Stimulated activated CD8-positive, alpha-beta memory T cell treated with anti-CD3 and anti-CD28 coated beads, Interleukin-7, amount 100 ng/mL, for 4 hours (primary cell): ENCODE results near the gene IGFBP5.

Experiments
- DNase-seq, 2 donors: peaks; one replicate each; pipeline ENCODE4 v3.0.0-alpha.2; 2020; ENCODE audit warnings: low read depth in 2 of 2

IGFBP5 gene

GRCh38 chr2:216714376-216714775, 19.0 kb upstream of the IGFBP5 start:
- DNase-seq = no peak

GRCh38 chr2:216713691-216714336, 18.5 kb upstream of the IGFBP5 start:
- no peak for DNase-seq

GRCh38 chr2:216711348-216711747, 16.0 kb upstream of the IGFBP5 start:
- DNase-seq = no peak

DNA sequence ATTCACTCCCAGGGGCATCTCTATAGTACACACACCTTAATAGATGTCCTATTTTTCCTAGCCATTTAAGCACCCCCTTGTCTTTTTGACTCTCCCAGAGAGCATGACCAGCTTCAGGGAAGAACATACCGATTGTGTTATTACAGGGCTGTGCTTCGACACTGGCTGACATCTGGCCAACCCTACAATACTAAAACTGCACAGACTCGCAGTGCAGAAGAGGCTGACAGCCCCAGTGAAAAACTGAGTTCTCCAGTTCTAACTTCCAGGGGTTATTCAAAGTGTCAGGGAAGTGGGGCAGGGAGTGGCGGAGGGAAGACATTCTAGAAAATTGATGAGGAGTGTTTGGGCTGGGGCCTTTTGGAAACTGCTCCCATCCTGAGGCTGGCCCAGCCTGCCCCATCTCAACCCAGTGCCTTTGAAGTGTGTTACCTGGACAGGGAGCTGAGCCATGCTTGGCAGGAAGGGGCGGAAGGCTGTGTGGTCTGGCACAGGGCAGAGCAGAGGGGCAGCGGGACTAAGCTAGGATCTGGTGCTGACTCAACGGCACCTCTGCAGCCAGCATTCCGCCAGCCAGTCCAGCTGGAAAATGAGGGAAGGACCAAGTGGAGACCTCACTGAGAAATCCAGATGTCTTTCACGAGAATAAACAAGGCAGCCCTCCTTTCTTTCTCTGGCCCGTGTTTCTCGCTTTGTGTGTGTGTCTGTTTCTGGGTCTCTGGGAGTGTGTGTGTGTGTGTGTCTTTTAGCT, 15.4 kb upstream of the IGFBP5 start:
- DNase-seq = no peak

- DNase-seq = no peak
Observed at GRCh38 chr2:216702756-216703155, 7.4 kb upstream of the IGFBP5 start.

GRCh38 chr2:216701544-216701943, 6.2 kb upstream of the IGFBP5 start:
- no peak for DNase-seq

DNA sequence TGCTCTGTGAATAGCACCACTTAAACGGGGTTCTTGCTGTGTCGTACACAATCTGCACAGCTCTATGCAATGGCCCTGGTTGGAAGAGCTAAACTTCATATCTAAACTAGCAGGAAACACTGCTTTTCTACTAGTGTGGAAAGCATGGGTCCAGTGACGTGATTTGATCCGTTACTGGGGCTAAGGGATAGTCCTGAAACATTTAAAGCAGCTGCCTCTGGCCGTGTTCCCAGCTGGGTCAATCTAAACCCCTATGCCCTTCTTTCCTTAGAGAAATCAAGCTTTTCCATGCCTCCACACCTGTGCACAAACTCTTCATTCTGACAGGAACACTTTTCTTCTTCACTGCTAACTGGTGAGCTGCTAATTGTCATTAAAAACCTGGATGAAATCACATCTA, 5.4 kb upstream of the IGFBP5 start:
- no peak for DNase-seq

DNA sequence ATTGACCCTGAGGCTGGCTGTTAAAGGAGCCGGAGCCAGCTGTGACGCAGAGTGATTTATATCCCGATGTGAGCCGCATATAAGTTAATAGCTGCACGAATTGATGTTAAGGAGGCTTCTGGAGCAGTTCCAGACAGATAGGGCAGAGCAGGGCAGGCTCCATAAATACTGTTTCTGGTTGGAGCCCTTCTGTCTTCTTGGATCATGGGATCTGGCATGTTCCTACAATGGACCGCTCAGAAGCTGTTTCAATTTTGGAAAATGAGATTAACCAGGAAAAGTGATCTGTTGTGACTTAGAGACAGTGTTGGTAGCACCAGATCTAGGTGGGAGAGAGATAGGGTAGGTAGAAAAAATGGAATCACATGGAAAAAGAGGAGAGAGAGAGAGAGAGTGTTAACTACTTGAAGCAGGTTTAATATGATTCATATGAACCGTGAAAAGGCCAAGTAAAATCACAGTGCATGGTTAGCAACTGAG, 4.8 kb upstream of the IGFBP5 start:
- DNase-seq = no peak

DNA sequence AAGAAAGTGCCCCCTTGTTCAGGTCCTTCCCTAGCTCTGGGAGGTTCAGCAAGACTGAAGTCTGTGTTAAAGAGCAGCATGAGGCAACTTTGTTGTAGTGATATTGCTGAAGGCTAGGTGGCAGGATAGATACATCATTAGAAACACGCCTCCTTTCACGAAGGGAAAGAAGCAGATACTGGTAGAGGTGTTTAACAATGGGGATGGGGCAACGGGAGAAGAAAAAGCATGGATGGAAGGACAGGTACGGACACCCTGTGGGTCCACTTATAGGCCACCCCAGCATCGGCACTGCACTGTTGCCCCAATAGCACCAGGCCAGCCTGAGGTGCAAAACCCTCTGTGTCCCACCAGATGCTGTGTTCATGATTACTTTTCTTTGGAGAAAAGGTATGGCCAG, 3.5 kb upstream of the IGFBP5 start:
- DNase-seq = no peak

DNA sequence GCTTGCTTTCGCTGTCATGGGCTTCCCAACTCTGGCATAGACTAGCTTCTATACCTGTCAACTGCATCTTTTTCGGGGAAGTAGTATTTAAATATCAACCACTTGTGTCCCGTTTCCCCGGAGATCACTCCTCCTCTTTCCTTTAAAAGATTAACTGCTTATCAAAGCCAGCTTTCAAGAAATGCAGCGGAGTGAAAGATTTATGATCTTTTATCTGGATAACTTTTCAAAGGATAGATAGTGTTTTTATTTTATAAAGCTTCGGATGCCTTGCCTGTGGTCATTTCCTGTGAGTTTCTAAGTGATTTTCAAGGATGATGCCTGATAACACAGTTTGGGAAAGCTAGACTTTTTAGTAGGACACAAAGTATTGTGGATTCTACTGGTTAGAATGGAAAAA, 2.9 kb upstream of the IGFBP5 start:
- no peak for DNase-seq

DNA sequence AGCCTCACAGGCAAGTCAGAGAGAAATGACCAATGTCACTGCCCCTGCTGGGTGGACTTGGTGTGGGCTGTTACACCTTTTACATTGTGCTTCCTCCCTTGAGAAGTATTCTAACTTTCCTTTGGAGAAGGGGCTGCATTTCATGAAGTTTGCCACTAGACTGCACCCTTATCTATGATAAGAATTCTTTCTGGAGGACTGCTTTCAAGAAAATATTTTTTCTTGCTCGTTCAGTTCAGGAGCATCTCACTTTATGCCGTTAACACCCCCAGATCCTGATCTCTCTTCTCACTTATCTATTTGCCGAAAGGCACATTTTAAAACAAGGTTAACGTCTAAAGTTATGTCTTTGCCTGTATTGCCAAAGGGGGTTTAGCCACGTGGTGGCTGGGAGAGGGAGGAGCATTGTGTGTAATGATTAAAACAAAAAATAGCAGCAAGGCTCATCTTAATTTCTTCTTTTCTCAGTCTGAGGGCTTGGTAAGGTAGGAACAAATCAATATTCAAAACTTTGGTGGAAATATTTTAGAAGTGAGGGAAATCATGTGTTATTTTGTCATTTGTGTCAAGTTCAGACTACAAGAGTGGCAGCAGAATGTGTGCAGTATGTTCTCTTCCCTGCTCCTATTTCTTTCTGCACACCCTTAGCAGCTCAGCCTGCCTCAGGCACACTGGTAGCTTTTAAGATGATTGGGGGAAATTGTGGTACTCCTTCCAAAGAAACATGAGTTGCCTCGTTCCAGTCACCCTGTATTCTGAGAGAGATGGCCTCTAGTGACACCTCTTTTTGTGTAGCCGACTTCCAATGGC, 1.6 kb upstream of the IGFBP5 start:
- no peak for DNase-seq

- no peak for DNase-seq
Observed at GRCh38 chr2:216696321-216696720, 972 bp upstream of the IGFBP5 start.

DNA sequence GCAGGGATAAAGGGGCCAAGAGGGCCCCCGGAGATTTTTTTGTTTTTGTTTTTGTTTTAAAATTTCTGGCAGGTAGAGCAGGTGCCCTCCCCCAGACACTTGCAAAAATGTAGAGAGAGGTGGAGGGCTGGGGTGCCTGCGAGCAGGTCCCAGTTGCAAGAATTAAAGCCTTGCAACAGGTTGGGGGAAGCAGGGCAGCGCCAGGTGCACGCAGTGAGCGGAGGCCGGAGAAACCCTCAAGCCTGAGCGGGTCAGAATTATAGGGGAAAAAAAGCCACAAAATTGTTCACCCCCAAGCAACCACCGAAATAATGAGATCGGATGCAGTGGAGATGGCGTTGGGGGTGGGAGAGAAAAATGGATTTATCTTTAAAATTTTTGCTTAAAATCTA, 527 bp downstream of the IGFBP5 start:
- no peak for DNase-seq

- no peak for DNase-seq
Observed at GRCh38 chr2:216694082-216694825, 1.1 kb downstream of the IGFBP5 start.

DNA sequence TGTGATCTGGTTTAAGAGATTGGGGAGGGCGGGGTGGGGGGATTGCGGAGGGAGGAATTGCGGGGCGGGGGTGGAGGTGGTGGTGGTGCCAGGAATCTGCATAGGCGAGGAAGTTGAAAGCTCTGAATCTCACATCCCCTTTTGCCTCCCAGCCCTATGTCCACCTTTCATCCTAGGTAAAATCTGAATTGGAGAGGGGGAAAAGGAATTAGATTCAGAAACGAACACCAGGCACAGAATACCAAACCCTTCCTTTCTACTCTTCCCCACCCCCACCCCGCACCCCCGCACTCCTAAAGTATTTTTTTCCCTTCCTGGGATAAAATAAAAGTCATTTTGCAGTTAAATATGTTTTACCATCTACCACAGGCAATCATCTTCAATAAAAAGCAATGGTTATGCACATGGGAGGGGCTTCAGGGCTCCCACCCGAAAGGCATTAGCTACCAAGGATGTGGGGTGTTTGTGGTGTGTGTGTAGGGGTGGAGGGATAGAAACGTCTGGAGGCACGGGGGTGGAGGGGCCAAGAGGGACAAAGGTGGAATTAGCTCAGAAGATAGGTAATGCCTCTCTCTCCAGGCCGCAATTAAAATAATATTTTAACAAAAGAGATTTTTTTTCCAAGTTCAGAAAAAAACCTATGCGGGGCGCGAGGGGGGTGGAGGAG, 1.8 kb downstream of the IGFBP5 start:
- DNase-seq = no peak

DNA sequence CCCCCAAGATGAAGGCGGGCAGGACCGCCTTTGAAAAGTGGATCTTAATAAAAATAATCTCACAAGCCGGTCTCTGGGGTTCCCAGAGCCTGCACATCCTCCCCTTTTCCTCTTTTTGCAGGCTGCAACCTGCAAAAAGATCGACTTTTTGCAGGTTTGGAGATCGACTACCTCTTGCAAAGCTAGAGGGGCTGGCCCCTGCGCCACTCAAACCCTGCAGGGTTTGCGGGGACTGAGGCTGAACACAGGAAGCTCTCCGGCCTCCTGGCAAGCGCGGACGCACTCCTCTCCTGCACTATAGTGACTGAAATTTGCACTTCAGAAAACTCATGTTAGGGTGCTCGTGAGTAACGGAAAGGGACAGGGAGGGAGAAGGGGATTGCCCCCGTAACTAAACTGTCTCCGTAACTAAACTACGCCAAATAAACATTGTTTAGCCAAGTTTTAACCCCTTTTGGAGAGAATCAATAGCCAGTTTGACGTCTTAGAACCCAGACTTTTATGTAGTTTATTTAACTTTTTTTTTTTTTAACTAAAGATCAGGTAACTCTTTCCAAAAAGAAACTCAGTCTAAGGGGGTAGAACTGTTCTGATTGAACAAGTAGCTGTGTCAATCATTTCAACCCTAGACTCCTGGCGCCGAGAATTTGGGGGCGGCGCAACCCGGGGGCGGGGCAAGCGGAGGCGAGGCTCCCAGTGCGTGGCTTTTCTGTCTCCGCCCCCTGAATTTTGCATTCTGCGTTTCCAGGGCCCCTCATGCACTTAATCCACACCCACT, 2.5 kb downstream of the IGFBP5 start:
- peak; percentile 44 to 68 for DNase-seq

DNA sequence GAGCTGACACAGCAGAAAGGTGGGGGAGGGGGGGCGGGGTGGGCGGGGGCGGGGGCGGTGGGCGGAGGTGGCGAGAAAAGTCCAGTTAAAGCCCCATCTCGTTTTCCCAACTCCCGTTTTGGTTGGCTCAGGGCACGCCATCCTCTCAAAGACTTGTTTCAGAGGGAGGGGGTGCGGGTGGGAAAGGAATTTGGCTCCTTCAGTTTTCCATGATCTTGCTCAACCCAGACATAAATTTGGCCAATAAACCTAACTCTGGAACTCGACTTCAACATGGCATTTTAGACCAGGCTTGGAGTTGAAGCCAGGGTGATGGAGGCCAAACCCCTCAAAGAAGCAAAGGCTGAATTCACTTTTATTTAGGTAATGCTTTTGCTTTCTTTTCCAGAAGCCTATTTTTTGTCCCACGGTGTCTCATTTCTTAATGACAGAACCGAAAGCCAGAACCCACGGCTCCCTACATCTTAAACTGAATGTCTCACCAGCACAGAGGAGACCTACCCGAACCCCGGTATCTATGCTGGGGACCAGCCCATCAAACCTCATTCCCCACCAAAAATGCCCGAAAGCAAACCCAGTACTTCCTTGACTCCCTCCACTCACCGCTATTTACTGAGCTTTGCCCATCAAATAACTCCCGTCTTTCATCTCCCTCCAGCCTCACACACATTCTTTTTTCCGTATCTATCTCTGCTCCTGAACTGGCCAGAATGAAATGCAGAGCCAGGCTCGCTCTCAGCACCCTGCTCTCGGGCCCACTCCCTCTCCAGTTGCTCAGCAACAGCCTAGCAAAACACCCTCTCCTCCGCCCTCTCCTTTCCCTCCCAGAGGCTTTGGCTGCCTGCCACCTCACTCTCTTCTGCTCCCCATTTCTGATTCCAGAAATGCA, 4.3 kb downstream of the IGFBP5 start:
- no peak for DNase-seq

DNA sequence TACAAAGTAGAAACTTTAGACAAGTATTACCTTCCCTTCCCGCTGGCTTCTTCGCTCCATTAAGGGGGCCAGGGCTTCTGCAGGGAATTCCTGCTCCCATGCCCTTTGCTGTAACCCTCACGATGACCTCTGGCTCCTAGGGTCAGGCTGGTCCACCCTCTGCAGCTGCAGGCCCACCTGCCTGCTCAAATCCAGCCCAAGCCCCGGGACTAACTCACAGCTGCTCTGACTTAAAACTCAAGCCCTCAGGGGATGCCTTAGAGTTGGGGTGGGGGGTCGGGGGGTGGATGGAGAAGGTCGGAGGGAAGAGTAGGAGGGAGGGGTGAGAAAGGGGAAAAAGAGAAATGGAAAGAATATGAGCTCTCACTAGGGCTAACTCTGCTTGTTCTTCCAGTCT, 4.9 kb downstream of the IGFBP5 start:
- no peak for DNase-seq

DNA sequence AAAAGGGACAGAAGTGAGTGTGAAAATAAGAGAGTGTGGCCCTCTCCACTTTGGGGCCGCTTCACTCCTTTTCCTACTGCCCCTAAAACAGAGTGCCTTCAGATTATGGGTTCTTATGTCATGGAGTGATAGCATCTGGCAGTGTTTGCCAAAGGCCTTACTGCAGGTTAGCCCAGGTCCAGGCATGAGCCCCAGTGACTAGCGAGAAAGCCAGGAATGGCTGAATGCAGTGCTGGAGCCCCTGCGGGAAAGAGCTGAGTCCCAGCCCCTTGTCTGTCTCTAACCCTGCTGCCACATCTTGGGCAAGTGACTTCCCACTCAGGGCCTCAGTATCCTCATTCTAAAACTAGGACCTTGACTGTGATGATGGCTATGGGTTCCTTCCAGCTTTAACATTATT, 6.0 kb downstream of the IGFBP5 start:
- no peak for DNase-seq
